H9 (cell line): Measurements from ENCODE around the gene ATP8A2. TPM values are rescaled to one million over a fixed set of nuclear protein-coding genes. Genes with fewer than 3 reads are reported as not detected.
A peak's percentile ranks its signal among the peaks of the same experiment; 100 is the strongest.

ENCODE experiments used
- DNase-seq: peaks from one replicate; pipeline ENCODE4 v3.0.0-alpha.2; 2017
- H2AFZ ChIP-seq: one replicate; pipeline ENCODE4 v1.6.1; 2013; ENCODE audit warnings: mild to moderate bottlenecking, low read length, control low read depth, moderate library complexity
- H2AK5ac ChIP-seq: 2 replicates; pipeline ENCODE4 v1.6.1; 2013; ENCODE audit warnings: low read length, control low read depth, mixed read lengths; ENCODE audit not compliant: insufficient read length
- H2BK120ac ChIP-seq: one replicate; pipeline ENCODE4 v1.6.1; 2013; ENCODE audit warnings: low read depth, mild to moderate bottlenecking, low read length, control low read depth, inconsistent platforms; ENCODE audit not compliant: poor library complexity, severe bottlenecking
- H2BK12ac ChIP-seq: 2 replicates; pipeline ENCODE4 v1.6.1; 2013; ENCODE audit warnings: low read length, control low read depth, mixed read lengths, low read depth; ENCODE audit not compliant: insufficient read length
- H2BK15ac ChIP-seq: 2 replicates; pipeline ENCODE4 v1.6.1; 2013; ENCODE audit warnings: low read depth, low read length, control low read depth
- H2BK20ac ChIP-seq: one replicate; pipeline ENCODE4 v1.6.1; 2013; ENCODE audit warnings: low read depth, mild to moderate bottlenecking, low read length, control low read depth, inconsistent platforms; ENCODE audit not compliant: poor library complexity, severe bottlenecking
- H2BK5ac ChIP-seq: 2 replicates; pipeline ENCODE4 v1.6.1; 2013; ENCODE audit warnings: low read length, control low read depth, mixed read lengths; ENCODE audit not compliant: insufficient read length
- H3K14ac ChIP-seq: 2 replicates; pipeline ENCODE4 v1.6.1; 2013; ENCODE audit warnings: low read length, control low read depth; ENCODE audit not compliant: insufficient read depth
- H3K18ac ChIP-seq: 2 replicates; pipeline ENCODE4 v1.6.1; 2013; ENCODE audit warnings: low read depth, mild to moderate bottlenecking, mixed read lengths, low read length, control low read depth; ENCODE audit not compliant: insufficient read length
- H3K23ac ChIP-seq: 2 replicates; pipeline ENCODE4 v1.6.1; 2013; ENCODE audit warnings: low read length, control low read depth, mixed read lengths, low read depth; ENCODE audit not compliant: insufficient read length
- H3K23me2 ChIP-seq: 2 replicates; pipeline ENCODE4 v1.6.1; 2013; ENCODE audit warnings: low read depth, mild to moderate bottlenecking, mixed read lengths, low read length, control low read depth; ENCODE audit not compliant: insufficient read length, poor library complexity, severe bottlenecking
- H3K27ac ChIP-seq: 2 replicates; pipeline ENCODE4 v1.5.1; 2013; ENCODE audit warnings: low read length, control low read depth, mixed read lengths, low read depth; ENCODE audit not compliant: insufficient read length
- H3K27me3 ChIP-seq: 2 replicates; pipeline ENCODE4 v1.6.1; 2013; ENCODE audit warnings: low read length, control low read depth, inconsistent platforms; ENCODE audit not compliant: insufficient read depth
- H3K4ac ChIP-seq: 2 replicates; pipeline ENCODE4 v1.6.1; 2013; ENCODE audit warnings: low read depth, mild to moderate bottlenecking, control low read depth, inconsistent platforms, low read length, moderate library complexity
- H3K4me1 ChIP-seq: 2 replicates; pipeline ENCODE4 v1.6.1; 2013; ENCODE audit warnings: low read length, control low read depth, inconsistent platforms; ENCODE audit not compliant: insufficient read depth
- H3K4me2 ChIP-seq: 2 replicates; pipeline ENCODE4 v1.6.1; 2013; ENCODE audit warnings: low read length, control low read depth, mixed read lengths; ENCODE audit not compliant: insufficient read length, insufficient read depth
- H3K56ac ChIP-seq: 2 replicates; pipeline ENCODE4 v1.6.1; 2013; ENCODE audit warnings: low read depth, mild to moderate bottlenecking, mixed read lengths, low read length, control low read depth; ENCODE audit not compliant: insufficient read length
- H3K79me1 ChIP-seq: 2 replicates; pipeline ENCODE4 v1.6.1; 2013; ENCODE audit warnings: low read depth, mild to moderate bottlenecking, moderate library complexity, low read length, control low read depth, inconsistent platforms; ENCODE audit not compliant: insufficient read depth, poor library complexity, severe bottlenecking
- H3K79me2 ChIP-seq: 2 replicates; pipeline ENCODE4 v1.6.1; 2013; ENCODE audit warnings: low read length, control low read depth, inconsistent platforms; ENCODE audit not compliant: insufficient read depth
- H3K9ac ChIP-seq: 2 replicates; pipeline ENCODE4 v1.6.1; 2013; ENCODE audit warnings: low read length, control low read depth, mixed read lengths; ENCODE audit not compliant: insufficient read length; ENCODE audit errors: extremely low read depth
- H3K9me3 ChIP-seq: one replicate; pipeline ENCODE4 v1.6.1; 2013; ENCODE audit warnings: low read depth, low read length, inconsistent platforms; ENCODE audit not compliant: control insufficient read depth
- H3T11ph ChIP-seq: one replicate; pipeline ENCODE4 v1.6.1; 2013; ENCODE audit warnings: mild to moderate bottlenecking, low read length, control low read depth, inconsistent platforms
- H4K20me1 ChIP-seq: one replicate; pipeline ENCODE4 v1.6.1; 2013; ENCODE audit not compliant: control insufficient read depth, insufficient read length, insufficient read depth
- H4K5ac ChIP-seq: 2 replicates; pipeline ENCODE4 v1.6.1; 2013; ENCODE audit warnings: low read depth, mild to moderate bottlenecking, mixed read lengths, low read length, control low read depth; ENCODE audit not compliant: insufficient read length
- H4K8ac ChIP-seq: replicated peaks from 2 replicates; pipeline ENCODE4 v1.6.1; 2013; ENCODE audit warnings: low read length, control low read depth, mixed read lengths, low read depth; ENCODE audit not compliant: insufficient read length
- H4K91ac ChIP-seq: 2 replicates; pipeline ENCODE4 v1.6.1; 2013; ENCODE audit warnings: low read depth, mild to moderate bottlenecking, moderate library complexity, mixed read lengths, low read length, control low read depth; ENCODE audit not compliant: insufficient read length
- H3K27ac Mint-ChIP-seq, 3 experiments: 2 replicates in 2 of 3; 3 replicates in 1 of 3; pipeline ENCODE4 v1.8.0; 2020 to 2021; ENCODE audit warnings: mixed read lengths in 3 of 3, mild to moderate bottlenecking in 1 of 3, moderate library complexity in 1 of 3
- H3K27me3 Mint-ChIP-seq: 2 replicates; pipeline ENCODE4 v1.8.0; 2021; ENCODE audit warnings: low read depth, mild to moderate bottlenecking, moderate library complexity, mixed read lengths
- H3K36me3 Mint-ChIP-seq, 3 experiments: 2 replicates in 2 of 3; 3 replicates in 1 of 3; pipeline ENCODE4 v1.8.0; 2020 to 2021; ENCODE audit warnings: low read depth in 3 of 3, mixed read lengths in 3 of 3; ENCODE audit not compliant: insufficient read depth in 1 of 3
- H3K4me1 Mint-ChIP-seq, 2 experiments: 2 replicates each; pipeline ENCODE4 v1.8.0; 2020; ENCODE audit warnings: mixed read lengths in 2 of 2
- H3K4me3 Mint-ChIP-seq, 2 experiments: 2 replicates in 1 of 2; 3 replicates in 1 of 2; pipeline ENCODE4 v1.8.0; 2020 to 2021; ENCODE audit warnings: mild to moderate bottlenecking in 2 of 2, mixed read lengths in 2 of 2, moderate library complexity in 1 of 2
- H3K9me3 Mint-ChIP-seq, 2 experiments: 2 replicates in 1 of 2; 3 replicates in 1 of 2; pipeline ENCODE4 v1.8.0; 2020; ENCODE audit warnings: mild to moderate bottlenecking in 2 of 2, mixed read lengths in 2 of 2, moderate library complexity in 1 of 2
- WGBS: extraction: QIAGEN DNeasy Blood & Tissue Kit; methylation state at CpG from one replicate; pipeline ENCODE4 v1.1.7; 2013; ENCODE audit warnings: missing lambda C conversion rate, low lambda C conversion rate, mixed read lengths; ENCODE audit not compliant: insufficient read length; ENCODE audit errors: extremely low coverage; 5-methylcytosine and 5-hydroxymethylcytosine counted together
- total RNA-seq: library from RNA; stranded (reverse); gene quantifications from 2 replicates; pipeline ENCODE4 v1.2.1, GENCODE V29; 2021
- TF ChIP-seq, protein P1 (sequence below): fragments of 200-600 bp; sonication (generic); conservative IDR thresholded peaks from 3 replicates; pipeline ENCODE4 v1.8.0; 2021; ENCODE audit warnings: antibody characterized with exemption, mild to moderate bottlenecking

Gene ATP8A2
- total RNA-seq, 1 experiment from 2014 or later: 18.2 TPM

DNA sequence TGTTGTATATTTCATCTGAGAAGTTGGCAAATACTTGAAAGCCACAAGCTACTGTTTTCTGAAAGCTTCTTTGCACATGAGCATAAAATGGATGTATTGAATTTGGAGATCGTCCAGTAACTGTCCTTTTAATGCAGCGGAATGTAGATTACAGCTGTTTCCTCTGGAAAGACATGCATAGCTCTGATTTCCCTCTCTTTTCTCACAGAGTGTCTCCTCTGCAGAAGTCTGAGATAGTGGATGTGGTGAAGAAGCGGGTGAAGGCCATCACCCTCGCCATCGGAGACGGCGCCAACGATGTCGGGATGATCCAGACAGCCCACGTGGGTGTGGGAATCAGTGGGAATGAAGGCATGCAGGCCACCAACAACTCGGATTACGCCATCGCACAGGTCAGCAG, 397.1 kb downstream of the ATP8A2 start:
- H3T11ph ChIP-seq: no peak overlapping the region
- DNase-seq: no peak
- H3K18ac ChIP-seq: no peak overlapping the region
- peaks cover 0 to 6% (median 3%) of the 10 kb centered on the region in 3 experiments; a peak in 5 of 7 replicates for H3K36me3 Mint-ChIP-seq
- no peaks in the 10 kb centered on the region for H3K23me2 ChIP-seq
- H3K27ac ChIP-seq: no peak overlapping the region
- H3K56ac ChIP-seq: no peak overlapping the region
- no peak overlapping the region for H4K5ac ChIP-seq
- no peak overlapping the region for H2AK5ac ChIP-seq
- H4K20me1 ChIP-seq: no peaks in the 10 kb centered on the region
- TF ChIP-seq, protein P1, sequence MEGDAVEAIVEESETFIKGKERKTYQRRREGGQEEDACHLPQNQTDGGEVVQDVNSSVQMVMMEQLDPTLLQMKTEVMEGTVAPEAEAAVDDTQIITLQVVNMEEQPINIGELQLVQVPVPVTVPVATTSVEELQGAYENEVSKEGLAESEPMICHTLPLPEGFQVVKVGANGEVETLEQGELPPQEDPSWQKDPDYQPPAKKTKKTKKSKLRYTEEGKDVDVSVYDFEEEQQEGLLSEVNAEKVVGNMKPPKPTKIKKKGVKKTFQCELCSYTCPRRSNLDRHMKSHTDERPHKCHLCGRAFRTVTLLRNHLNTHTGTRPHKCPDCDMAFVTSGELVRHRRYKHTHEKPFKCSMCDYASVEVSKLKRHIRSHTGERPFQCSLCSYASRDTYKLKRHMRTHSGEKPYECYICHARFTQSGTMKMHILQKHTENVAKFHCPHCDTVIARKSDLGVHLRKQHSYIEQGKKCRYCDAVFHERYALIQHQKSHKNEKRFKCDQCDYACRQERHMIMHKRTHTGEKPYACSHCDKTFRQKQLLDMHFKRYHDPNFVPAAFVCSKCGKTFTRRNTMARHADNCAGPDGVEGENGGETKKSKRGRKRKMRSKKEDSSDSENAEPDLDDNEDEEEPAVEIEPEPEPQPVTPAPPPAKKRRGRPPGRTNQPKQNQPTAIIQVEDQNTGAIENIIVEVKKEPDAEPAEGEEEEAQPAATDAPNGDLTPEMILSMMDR: no peak
- H4K91ac ChIP-seq: no peak overlapping the region
- no peak overlapping the region for H3K4me3 Mint-ChIP-seq
- H2BK120ac ChIP-seq: no peak overlapping the region
- no peak overlapping the region for H2AFZ ChIP-seq
- no peak overlapping the region for H4K8ac ChIP-seq
- no peak overlapping the region for H3K4me2 ChIP-seq
- no peak overlapping the region for H3K4ac ChIP-seq
- no peak overlapping the region for H3K23ac ChIP-seq
- H3K27me3 Mint-ChIP-seq: 0 out of 2 replicates have a peak, but pooled peaks cover 2% of the 10 kb centered on the region
- no peak overlapping the region for H2BK15ac ChIP-seq
- no CpG with 5 or more reads among the region's 13 CpGs for WGBS
- no peak overlapping the region for H3K9ac ChIP-seq
- no peak overlapping the region for H2BK20ac ChIP-seq
- H3K9me3 Mint-ChIP-seq: peaks cover 0 to 3% of the 10 kb centered on the region in 2 experiments; a peak in 2 of 5 replicates
- H3K79me1 ChIP-seq: no peaks in the 10 kb centered on the region
- H3K14ac ChIP-seq: no peak overlapping the region
- no peaks in the 10 kb centered on the region for H3K79me2 ChIP-seq
- no peak overlapping the region for H2BK5ac ChIP-seq
- peaks cover 36 to 38% of the 10 kb centered on the region in 2 experiments for H3K4me1 Mint-ChIP-seq
- no peaks in the 10 kb centered on the region for H3K9me3 ChIP-seq
- H3K4me1 ChIP-seq: peaks cover 8% of the 10 kb centered on the region; the same call in 1 of the 2 replicates
- no peak overlapping the region for H2BK12ac ChIP-seq
- H3K27me3 ChIP-seq: no peaks in the 10 kb centered on the region
- H3K27ac Mint-ChIP-seq: 0 out of 7 replicates have a peak overlapping the region, but pooled peaks of 1 of the 3 experiments have one; percentile 59
